ENCODE results near the gene LONP2. TPM values are rescaled to one million over a fixed set of nuclear protein-coding genes. Genes with fewer than 3 reads are reported as not detected.
A peak's percentile ranks its signal among the peaks of the same experiment; 100 is the strongest.

LONP2 gene
- total and polyA plus RNA-seq, 9 of the 15 experiments (the other 6 are each of a cell fraction or from before 2014, with no cell fraction given) = 8.1 to 41.2 (median 25.6) TPM

DNA sequence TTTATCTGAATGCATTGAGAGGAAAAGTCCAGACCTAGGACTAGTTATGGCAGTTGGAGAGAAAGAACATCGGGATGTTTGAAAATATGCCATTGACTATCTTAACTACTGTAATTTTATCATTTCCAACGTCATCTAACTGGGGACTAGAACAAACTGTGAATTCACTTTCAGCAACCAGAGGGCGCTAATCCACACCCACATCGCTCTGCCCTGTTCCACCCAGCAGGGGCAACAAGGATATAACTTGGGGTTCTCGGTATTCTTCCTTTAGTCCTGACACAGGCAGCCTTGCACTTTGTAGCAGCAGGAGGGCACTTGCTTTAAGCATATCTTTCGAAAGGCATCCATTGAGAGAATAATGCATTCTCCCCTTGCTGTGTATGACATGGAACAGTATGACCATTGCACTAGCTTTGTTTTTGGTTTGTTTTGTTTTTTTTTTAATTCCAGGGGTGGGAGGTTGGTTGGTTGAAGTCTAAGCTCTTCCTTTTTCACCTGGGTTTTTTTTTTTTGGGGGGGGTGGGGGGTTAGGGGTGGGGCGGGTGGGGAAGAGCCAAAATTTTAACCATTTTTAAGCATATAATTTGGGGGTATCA is 109.6 kb downstream of the LONP2 start:
- DNase-seq (ENCODE audit: extremely low read depth in 1 of 4, low spot score in 3 of 4) = peak; percentile 74 to 83 (median 78)
- H3K4me3 ChIP-seq = no peak overlapping the region
- WGBS (ENCODE audit: insufficient coverage, low coverage, missing lambda C conversion rate) = 15% methylated on average over 6 of the region's 7 CpGs
- peak; percentile 94 for ATAC-seq
- no peak overlapping the region for H3K4me2 ChIP-seq (ENCODE audit: insufficient read depth, low read length)
- H3K4me1 ChIP-seq (replicated peaks in 1 of 2; ENCODE audit: control insufficient read depth in 2 of 2, insufficient read depth in 2 of 2, low read length in 2 of 2) = no peaks in the 10 kb centered on the region; a peak in 1 of 5 replicates
- no peaks in the 10 kb centered on the region for H3K27me3 ChIP-seq (ENCODE audit: control insufficient read depth in 2 of 2, insufficient read depth in 2 of 2, low read length in 2 of 2)
- peak; percentile 90 for FAIRE-seq
- H3K27ac ChIP-seq (ENCODE audit: extremely low read depth, low read depth, low read length) = no peak overlapping the region
- in situ Hi-C loops (cut with MboI) = loop anchor here (5.0 kb wide), 2 partner anchors 174 to 279 kb away; no protein-coding TSS in a partner anchor
- peaks cover 75% of the 10 kb centered on the region for H3K36me3 ChIP-seq (ENCODE audit: control insufficient read depth, insufficient read depth, low read length)
- no peaks in the 10 kb centered on the region for H4K20me1 ChIP-seq (replicated peaks; ENCODE audit: control insufficient read depth, insufficient read depth, low read length)
- no peaks in the 10 kb centered on the region for H3K9me3 ChIP-seq (replicated peaks; ENCODE audit: control insufficient read depth, insufficient read depth, low read depth, low read length)
- BruUV-seq (replicated peaks) = no TSS peak
- ChIA-PET CTCF (ENCODE audit: low intra/inter-chr PET ratio) (interaction anchor here (0.6 to 2.4 kb wide), 6 partner anchors 82 to 277 kb away, joined by 3 to 14 read pairs (median 4); no protein-coding TSS in a partner anchor), POLR2A (interaction anchor here (3.7 kb wide), 1 partner anchor 13 kb away, joined by 28 read pairs; no protein-coding TSS in a partner anchor)
- peaks cover 21% of the 10 kb centered on the region; the same call in 1 of the 3 replicates for H3K79me2 ChIP-seq (ENCODE audit: control insufficient read depth, insufficient read depth, low read length)
- intact Hi-C loops (cut with micrococcal nuclease) = loop anchor here (1.0 to 5.0 kb wide), 4 partner anchors 84 to 277 kb away; no protein-coding TSS in a partner anchor
- no peak overlapping the region for H3K9ac ChIP-seq (ENCODE audit: insufficient read depth in 1 of 2, low read depth in 2 of 2, low read length in 2 of 2)
- H3K9me1 ChIP-seq (ENCODE audit: control insufficient read depth, insufficient read depth, low read length) = no peaks in the 10 kb centered on the region
- no peak overlapping the region for H2AFZ ChIP-seq (ENCODE audit: low read depth, low read length)
- TF ChIP-seq FOXK2 (conservative IDR thresholded peaks at IDR 0.05 in 1 of 2, IDR thresholded peaks at IDR 0.05 in 1 of 2; ENCODE audit: low read depth in 2 of 2) = peak; percentile 85 to 87
- no peak for TF ChIP-seq BACH1 (tag; IDR thresholded peaks at IDR 0.05)
- TF ChIP-seq XRCC5 (IDR thresholded peaks at IDR 0.05; ENCODE audit: low read depth, low read length) = peak; percentile 68; the same call in 1 of the 2 replicates
- TF ChIP-seq, protein P1, sequence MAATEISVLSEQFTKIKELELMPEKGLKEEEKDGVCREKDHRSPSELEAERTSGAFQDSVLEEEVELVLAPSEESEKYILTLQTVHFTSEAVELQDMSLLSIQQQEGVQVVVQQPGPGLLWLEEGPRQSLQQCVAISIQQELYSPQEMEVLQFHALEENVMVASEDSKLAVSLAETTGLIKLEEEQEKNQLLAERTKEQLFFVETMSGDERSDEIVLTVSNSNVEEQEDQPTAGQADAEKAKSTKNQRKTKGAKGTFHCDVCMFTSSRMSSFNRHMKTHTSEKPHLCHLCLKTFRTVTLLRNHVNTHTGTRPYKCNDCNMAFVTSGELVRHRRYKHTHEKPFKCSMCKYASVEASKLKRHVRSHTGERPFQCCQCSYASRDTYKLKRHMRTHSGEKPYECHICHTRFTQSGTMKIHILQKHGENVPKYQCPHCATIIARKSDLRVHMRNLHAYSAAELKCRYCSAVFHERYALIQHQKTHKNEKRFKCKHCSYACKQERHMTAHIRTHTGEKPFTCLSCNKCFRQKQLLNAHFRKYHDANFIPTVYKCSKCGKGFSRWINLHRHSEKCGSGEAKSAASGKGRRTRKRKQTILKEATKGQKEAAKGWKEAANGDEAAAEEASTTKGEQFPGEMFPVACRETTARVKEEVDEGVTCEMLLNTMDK (IDR thresholded peaks at IDR 0.05; ENCODE audit: borderline replicate concordance, insufficient read depth, low read depth, low read length, poor library complexity, severe bottlenecking) = peak; percentile 38
- TF ChIP-seq L3MBTL2 (IDR thresholded peaks at IDR 0.05) = peak; percentile 32; the same call in 1 of the 2 replicates
- TF ChIP-seq RAD21 (CRISPR knock-in tag; conservative IDR thresholded peaks at IDR 0.05 in 1 of 2, IDR thresholded peaks at IDR 0.05 in 1 of 2) = peak; percentile 81 to 88
- TF ChIP-seq, protein P2, sequence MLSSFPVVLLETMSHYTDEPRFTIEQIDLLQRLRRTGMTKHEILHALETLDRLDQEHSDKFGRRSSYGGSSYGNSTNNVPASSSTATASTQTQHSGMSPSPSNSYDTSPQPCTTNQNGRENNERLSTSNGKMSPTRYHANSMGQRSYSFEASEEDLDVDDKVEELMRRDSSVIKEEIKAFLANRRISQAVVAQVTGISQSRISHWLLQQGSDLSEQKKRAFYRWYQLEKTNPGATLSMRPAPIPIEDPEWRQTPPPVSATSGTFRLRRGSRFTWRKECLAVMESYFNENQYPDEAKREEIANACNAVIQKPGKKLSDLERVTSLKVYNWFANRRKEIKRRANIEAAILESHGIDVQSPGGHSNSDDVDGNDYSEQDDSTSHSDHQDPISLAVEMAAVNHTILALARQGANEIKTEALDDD (IDR thresholded peaks at IDR 0.05) = peak; percentile 85
- TF ChIP-seq POLR2B (IDR thresholded peaks at IDR 0.05; ENCODE audit: low read depth, partially characterized antibody) = peak; percentile 44
- peak; percentile 80; the same call in 1 of the 2 replicates for TF ChIP-seq POLR2AphosphoS2 (IDR thresholded peaks at IDR 0.05; ENCODE audit: low read length)
- TF ChIP-seq HCFC1 (IDR thresholded peaks at IDR 0.05; ENCODE audit: low read depth, low read length) = peak; percentile 40; the same call in 1 of the 2 replicates
- peak in 1 of 2 experiments; percentile 26; a peak in 1 of 4 replicates for TF ChIP-seq MAZ (CRISPR knock-in tag; conservative IDR thresholded peaks at IDR 0.05 in 1 of 2, IDR thresholded peaks at IDR 0.05 in 1 of 2)
- TF ChIP-seq ZEB2 (IDR thresholded peaks at IDR 0.05) = 0 out of 2 replicates have a peak, but pooled peaks have one; percentile 13
- 0 out of 2 replicates have a peak, but pooled peaks have one; percentile 25 for TF ChIP-seq DPF2 (IDR thresholded peaks at IDR 0.05)
- TF ChIP-seq, protein P3, sequence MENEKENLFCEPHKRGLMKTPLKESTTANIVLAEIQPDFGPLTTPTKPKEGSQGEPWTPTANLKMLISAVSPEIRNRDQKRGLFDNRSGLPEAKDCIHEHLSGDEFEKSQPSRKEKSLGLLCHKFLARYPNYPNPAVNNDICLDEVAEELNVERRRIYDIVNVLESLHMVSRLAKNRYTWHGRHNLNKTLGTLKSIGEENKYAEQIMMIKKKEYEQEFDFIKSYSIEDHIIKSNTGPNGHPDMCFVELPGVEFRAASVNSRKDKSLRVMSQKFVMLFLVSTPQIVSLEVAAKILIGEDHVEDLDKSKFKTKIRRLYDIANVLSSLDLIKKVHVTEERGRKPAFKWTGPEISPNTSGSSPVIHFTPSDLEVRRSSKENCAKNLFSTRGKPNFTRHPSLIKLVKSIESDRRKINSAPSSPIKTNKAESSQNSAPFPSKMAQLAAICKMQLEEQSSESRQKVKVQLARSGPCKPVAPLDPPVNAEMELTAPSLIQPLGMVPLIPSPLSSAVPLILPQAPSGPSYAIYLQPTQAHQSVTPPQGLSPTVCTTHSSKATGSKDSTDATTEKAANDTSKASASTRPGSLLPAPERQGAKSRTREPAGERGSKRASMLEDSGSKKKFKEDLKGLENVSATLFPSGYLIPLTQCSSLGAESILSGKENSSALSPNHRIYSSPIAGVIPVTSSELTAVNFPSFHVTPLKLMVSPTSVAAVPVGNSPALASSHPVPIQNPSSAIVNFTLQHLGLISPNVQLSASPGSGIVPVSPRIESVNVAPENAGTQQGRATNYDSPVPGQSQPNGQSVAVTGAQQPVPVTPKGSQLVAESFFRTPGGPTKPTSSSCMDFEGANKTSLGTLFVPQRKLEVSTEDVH (IDR thresholded peaks at IDR 0.05; ENCODE audit: low read depth, partially characterized antibody) = peak; percentile 62
- TF ChIP-seq ATF7 (IDR thresholded peaks at IDR 0.05) = 0 out of 2 replicates have a peak, but pooled peaks have one; percentile 43
